OCI-M2 (cell line): ENCODE measurements around the gene ENPP5.
"Not testable (repeated sequence)": the region's sequence is repeated elsewhere in the genome, so short reads cannot be mapped to it uniquely, and the experiment has no call there.

ENCODE experiments used
- DNase-seq: peaks from one replicate; lab custom pipeline; 2025; ENCODE audit not compliant: unreplicated experiment; lab: John Stamatoyannopoulos, UW

ENPP5 gene

GRCh38 chr6:46175976-46176375 is 5.2 kb upstream of the ENPP5 start:
- DNase-seq: no peak

- no peak for DNase-seq
These were observed 4.7 kb upstream of the ENPP5 start for GRCh38 chr6:46175446-46175845.

- DNase-seq: no peak
These were observed 4.1 kb upstream of the ENPP5 start for GRCh38 chr6:46174904-46175303.

- no peak for DNase-seq
These were observed 1.4 kb upstream of the ENPP5 start for GRCh38 chr6:46172176-46172575.

GRCh38 chr6:46160102-46160501 is 10.7 kb downstream of the ENPP5 start:
- no peak for DNase-seq

- no peak for DNase-seq
These were observed 11.6 kb downstream of the ENPP5 start for GRCh38 chr6:46159229-46159628.

- no peak for DNase-seq
These were observed 14.1 kb downstream of the ENPP5 start for GRCh38 chr6:46156701-46157100.

- not testable (repeated sequence) for DNase-seq
These were observed 21.7 kb downstream of the ENPP5 start for GRCh38 chr6:46149066-46149465.

GRCh38 chr6:46144270-46144669 is 26.5 kb downstream of the ENPP5 start:
- no peak for DNase-seq

- no peak for DNase-seq
These were observed 32.5 kb downstream of the ENPP5 start for GRCh38 chr6:46138281-46138680.

- no peak for DNase-seq
These were observed 33.4 kb downstream of the ENPP5 start for GRCh38 chr6:46137387-46137786.

- DNase-seq: no peak
These were observed 33.9 kb downstream of the ENPP5 start for GRCh38 chr6:46136831-46137230.

GRCh38 chr6:46135176-46135575 is 35.6 kb downstream of the ENPP5 start:
- no peak for DNase-seq

GRCh38 chr6:46134216-46134615 is 36.6 kb downstream of the ENPP5 start:
- DNase-seq: no peak

GRCh38 chr6:46131291-46131690 is 39.5 kb downstream of the ENPP5 start:
- not testable (repeated sequence) for DNase-seq

GRCh38 chr6:46130666-46131065 is 40.1 kb downstream of the ENPP5 start:
- DNase-seq: no peak

GRCh38 chr6:46129629-46130511 is 40.9 kb downstream of the ENPP5 start, which contains the start of gene ENPP4:
TSS of gene ENPP4 (plus strand) at chr6:46129989. CDS start at chr6:46139584, 9,595 bp downstream.
- peak; percentile 98 for DNase-seq

GRCh38 chr6:46129291-46129628 is 41.5 kb downstream of the ENPP5 start:
- no peak for DNase-seq

- no peak for DNase-seq
These were observed 42.3 kb downstream of the ENPP5 start for GRCh38 chr6:46128476-46128875.

GRCh38 chr6:46119679-46120078 is 51.1 kb downstream of the ENPP5 start:
- not testable (repeated sequence) for DNase-seq

- DNase-seq: no peak
These were observed 51.9 kb downstream of the ENPP5 start for GRCh38 chr6:46118836-46119235.

GRCh38 chr6:46118157-46118556 is 52.6 kb downstream of the ENPP5 start:
- no peak for DNase-seq

- no peak for DNase-seq
These were observed 54.5 kb downstream of the ENPP5 start for GRCh38 chr6:46116289-46116688.
